GM04503 (cell line): Measurements from ENCODE around the gene TRIM10.

ENCODE experiments used
- DNase-seq: peaks from one replicate; pipeline ENCODE4 v3.0.0-alpha.2; 2012; ENCODE audit warnings: low read depth

TRIM10 gene, protein sequence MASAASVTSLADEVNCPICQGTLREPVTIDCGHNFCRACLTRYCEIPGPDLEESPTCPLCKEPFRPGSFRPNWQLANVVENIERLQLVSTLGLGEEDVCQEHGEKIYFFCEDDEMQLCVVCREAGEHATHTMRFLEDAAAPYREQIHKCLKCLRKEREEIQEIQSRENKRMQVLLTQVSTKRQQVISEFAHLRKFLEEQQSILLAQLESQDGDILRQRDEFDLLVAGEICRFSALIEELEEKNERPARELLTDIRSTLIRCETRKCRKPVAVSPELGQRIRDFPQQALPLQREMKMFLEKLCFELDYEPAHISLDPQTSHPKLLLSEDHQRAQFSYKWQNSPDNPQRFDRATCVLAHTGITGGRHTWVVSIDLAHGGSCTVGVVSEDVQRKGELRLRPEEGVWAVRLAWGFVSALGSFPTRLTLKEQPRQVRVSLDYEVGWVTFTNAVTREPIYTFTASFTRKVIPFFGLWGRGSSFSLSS

DNA sequence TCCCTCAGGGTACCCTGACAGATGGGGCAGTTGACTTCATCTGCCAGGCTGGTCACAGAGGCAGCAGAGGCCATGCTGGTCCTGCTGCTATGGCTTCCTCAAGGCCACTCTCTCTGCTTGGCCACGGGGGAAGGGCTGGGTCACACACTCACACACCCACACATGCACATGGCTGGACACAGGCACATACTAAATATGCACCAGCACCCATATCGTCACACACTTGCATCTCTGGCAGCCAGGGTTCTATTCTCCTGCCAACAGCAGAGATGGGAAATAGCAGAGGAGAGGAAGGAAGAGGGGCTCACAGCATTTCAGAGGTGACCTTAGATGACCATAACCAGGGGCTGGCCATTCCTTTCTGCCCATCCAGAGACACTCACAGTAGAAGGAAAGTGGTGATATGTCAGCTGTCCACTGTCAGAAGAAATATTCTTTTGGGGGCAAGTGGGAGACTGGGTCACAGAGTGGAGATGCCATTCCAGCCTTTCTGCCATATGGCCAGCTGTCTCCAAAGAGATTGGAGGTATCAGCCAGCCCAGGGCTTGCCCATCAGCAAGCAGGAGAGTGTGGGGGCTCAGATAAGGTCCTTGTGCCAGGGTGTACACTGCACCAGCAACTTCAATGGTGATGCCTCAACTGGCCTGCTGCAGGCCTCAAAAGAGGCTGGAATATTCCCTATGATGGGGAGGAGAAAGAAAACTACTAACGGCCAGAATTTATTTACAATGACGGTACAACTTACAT, at the start of gene TRIM10:
TRIM10 (minus strand) TSS at position 427 of the 747 bp plus-strand sequence; CDS start at position 74, 353 bp downstream.
- DNase-seq, result no peak

DNA sequence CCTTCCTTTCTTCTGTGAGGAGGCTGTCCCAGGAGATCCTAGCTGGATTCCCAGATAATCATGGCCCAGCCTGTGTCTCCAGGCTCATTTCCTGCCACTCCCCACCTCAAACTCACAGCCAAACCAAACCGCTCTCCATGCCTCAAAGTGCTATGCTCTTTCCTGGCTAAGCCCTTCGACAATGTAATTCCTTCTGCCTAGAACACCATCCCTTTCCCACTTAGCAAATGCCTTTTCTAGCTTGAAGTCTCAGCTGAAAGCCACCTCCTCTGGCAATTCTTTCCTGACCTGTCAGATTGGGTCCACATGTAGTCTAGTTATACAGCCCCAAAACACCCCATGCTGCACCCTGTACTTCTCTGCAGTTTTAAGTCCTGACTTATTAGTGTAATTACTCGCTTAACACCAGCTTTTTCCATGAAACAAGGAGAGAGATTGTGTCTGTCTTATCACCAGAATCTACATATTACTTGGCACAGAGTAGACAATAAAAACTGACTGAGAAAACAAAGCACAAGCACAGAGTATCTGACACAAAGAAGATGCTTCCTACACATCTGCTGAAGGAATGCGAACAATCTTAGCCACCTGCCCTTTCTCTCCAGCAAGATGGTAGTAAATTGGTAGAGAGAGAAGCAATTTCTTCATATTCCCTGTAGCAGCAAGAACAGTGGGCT, 46.7 kb upstream of the TRIM10 start:
- no peak for DNase-seq

DNA sequence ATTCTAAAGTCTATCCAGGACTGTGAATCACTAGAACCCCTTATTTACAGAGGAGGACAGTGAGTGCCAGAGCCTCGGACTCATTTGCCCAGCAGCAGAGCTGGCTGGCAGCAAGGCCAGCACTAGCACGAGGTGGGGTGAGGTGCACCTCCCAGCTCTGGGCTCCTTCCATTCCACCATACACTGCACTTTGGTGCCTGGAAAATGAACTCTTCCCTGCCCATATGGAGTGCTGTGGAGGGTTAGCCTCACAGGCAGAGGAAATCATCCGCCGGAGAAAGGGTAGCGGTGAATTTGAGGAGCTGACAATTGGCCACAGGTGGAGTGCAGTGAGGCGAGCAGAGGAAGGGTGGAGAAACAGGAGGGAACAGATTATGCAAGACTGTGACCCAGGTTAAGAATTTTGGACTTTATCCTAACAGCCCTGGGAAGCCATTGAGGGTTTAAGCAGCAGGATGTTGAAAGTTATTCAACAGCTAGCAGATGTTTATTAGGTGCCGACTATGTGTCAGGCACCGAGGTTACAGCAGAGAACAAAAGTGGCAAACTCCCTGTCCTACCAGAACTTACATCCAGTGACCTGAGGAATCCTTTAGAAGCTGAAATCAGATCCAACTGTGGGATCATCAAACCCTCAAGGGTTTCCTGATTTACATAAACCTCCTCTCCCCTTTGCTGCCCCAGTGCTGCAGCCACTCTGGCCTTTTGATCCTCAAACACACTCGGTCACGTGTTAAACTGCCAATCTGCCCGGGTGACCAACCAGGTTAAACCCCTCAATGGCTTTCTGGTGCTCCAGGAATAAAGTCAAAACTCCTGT, 46.0 kb upstream of the TRIM10 start:
- DNase-seq, result peak; percentile 39

DNA sequence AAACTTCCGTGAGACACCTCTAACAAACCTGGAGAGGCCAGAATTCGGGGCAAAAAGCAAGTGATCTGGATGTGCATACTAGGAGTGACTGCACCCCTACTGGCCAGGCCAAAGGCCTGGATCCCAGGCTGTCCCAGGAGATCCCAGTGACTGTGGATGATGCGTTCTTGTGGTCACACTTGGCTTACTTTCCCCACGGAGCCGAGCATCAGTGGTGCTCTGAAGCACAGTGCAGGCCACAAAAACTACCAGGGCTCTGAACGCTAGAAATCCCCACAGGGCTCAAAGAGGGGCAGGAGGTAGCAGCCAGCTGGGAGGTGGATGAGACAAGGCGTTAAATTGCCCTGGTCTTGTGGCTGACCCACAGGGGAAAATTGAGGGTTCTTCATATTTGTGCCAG, 45.1 kb upstream of the TRIM10 start:
- DNase-seq, result no peak

DNA sequence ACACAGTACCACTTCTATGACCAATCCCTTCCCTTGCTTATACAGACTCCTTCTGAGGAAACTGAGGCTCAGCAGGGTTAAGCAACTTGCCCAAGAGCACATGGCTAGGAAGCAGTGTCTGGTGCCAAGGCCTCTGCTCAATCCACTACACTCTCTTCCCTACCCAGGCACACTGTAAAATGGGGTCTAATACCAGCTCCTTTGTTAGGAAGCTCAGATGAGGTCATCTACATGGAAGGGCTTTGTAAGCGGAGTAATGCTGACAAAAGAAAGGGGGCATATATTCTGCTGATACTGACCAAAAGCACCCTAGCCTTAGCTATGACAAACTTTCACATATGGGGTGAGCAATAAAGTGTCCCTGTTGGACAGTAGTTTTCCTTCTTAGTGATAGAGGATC, 43.1 kb upstream of the TRIM10 start:
- DNase-seq, result no peak

DNA sequence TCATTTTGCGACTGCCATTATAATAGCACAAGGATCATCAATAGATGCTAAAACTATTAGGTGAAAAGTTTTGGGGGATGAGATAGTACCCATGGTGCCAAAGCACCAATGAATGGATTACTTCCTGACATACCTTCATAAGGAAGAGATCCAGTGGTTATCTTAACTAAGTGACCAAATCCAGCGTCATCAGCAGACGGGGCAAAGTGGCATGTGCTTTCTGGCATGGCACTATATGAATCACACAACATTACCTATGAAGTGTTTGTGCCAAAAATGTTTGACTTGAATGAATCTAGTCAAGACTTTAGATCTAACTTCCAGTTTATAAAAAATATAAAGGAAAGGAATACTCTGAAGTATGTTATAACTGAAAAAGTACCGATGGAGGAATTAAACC, 41.4 kb upstream of the TRIM10 start:
- DNase-seq, result no peak

DNA sequence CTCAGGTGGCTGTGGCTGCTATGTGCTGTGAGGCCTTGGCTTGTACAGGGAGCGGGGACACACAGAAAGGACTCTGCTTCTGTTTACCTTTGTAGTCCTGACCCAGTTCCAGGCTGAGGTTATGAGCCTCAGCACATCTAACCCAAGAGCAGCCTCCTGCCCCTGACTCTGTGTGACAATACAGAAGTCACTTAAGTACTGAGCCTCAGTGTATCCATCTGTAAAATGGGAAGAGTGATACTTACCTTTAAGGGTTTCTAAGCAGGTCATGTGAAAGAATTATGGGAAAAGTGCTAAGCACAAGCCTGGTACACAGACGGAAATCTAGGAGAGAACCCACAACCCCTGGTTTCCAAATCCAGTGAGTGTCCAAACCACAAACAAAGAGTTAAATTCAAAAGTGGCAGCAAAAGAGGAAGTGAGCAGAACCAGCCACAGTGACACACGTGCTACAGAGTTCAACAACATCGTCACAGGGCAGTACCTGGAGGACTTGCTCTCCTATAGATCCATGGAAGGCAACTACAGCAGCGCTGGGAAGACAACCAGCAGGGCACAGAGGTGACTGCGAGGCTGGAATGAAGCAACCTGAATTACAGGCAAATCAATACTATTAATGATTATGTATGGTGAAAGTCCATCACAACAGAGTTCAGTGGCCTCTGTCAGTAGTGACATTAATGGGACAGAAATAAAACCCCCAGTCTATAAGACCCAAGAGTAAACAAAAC, 39.7 kb upstream of the TRIM10 start:
- DNase-seq, result no peak

DNA sequence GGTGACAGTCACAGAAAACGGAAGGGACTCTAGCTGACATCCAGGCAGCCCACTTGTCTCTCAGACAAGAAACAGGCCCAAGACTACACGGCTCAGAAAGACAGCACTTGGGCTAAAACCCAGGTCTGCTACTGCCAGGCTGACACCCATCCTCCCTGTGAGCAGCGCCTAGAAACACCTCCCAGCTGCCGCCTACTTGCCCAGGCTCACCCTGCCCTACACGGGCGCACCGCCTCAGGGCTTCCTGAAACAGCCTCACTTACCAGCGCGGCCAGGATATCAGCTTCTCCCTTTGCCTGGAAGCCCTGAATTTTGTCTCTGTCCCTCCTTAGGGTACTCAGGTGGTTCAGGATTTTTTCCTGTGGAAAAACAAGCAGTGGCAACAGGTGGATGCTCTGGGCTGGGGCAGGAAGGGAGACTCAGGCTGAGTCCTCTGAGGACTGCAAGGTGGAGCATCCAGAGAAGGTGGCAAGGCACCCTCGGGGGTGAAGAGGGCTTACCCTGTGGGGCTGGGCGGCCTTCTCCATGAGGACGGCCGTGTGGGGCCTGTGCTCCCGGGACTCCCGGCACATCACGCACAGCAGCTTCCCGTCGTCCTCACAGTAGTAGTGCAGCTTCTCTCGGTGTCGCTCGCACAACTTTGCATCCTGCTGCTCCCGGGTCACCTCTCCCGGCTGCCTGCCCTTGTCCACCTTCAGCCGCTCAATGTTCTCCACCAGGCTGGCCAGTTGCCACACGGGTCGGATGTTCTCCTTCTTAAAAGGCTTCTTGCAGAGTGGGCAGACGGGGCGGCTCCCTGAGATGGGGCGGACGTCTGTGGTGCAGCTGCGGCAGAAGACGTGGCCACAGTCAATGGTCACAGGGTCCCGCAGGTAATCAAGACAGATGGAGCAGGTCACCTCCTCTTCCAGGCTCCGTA, 37.4 kb upstream of the TRIM10 start:
- no peak for DNase-seq

DNA sequence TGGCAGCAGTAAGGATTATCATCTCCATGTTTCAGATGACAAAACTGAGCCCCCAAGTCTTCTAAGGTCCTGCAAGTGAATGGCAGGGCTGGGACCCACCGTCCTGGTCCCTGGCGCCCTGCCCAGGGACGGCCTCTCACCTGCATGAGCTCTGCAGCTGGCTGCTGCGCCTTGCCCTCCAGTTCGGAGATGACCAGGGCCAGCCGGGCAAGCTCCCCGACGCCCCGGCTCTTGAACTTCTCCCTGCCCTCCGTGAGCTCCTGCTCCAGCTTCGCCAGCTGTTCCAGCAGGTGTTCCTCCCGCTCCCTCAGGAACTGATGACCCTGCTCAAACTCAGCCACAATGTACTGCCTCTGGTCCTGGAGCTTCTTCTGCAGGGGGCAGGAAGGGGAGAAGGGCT, 35.4 kb upstream of the TRIM10 start:
- no peak for DNase-seq

DNA sequence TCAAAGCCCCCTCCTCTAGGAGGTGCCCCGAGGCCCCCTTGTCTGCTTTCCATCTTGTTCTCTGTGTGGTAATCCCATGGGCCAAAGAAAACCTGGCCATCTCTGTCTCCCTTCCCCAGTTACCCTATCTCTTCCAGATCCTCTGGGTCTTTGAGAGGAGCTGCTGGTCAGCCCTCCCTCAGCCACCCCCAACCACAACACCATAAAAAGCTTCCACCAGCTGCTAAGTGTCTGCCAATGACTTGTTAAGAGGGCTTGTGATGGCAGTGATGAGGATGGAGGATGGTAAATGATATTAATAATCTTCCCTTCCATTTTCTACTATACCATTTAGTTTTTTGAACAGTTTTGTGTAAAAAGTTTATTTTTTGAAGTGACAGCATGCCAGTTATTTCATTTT, 34.9 kb upstream of the TRIM10 start:
- DNase-seq, result no peak

DNA sequence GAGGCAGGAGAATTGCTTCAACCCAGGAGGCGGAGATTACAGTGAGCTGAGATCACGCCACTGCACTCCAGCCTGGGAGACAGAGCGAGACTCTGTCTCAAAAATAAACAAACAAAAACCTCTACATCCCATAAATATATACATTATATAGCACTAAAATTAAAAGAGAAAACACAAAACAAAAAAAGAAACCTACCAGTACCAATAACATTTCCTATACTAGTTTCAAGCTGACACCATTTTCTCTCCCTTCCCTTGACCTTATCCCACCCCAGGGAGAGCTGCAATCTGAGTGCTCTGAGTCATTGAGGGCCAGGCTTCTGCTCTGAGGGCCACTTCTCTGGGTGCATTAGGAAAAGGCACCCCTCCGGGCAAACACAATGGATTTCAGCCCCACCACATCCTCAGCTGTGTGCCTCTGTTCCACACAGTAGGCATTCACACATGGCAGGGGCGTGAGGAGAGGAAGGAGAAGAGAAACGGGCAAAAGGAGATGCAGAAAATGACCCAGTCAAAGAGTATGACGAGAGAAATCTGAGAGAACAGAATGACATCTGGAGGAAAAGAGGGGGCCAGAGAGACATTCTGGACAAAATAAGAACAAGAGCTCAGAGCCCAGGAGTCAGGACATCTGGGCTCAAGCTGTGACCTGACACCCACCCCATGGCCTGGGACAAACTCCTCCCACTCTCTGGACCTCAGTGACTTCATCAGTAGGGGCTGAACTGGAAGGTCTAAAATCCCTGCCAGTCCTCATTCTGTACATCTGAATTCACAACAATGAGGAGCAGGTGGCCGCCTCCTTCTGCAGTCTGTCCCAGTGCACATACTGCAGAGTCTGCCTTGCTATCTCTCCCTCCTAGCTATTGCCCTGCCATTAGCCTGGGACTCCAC, 34.0 kb upstream of the TRIM10 start:
- DNase-seq, result no peak

DNA sequence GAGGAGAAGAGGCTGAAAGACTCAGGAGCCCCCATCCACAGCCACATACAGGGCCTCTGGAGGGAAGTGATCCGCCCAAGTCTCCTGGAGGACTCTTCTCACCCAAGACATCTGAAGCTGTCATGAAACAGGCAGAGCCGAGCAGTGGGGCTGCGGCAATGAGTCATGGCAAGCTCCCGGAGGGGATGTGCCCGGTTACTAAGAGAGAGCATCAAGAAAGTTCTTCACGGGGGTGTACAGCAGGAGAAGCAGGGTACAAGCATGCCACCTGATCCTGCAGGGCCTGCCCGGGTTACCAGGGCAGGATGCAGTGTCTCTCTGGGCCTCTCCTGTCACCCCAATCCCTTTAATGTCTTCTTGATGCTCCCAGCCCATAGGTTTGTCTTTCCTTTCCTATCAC, 31.1 kb upstream of the TRIM10 start:
- no peak for DNase-seq

DNA sequence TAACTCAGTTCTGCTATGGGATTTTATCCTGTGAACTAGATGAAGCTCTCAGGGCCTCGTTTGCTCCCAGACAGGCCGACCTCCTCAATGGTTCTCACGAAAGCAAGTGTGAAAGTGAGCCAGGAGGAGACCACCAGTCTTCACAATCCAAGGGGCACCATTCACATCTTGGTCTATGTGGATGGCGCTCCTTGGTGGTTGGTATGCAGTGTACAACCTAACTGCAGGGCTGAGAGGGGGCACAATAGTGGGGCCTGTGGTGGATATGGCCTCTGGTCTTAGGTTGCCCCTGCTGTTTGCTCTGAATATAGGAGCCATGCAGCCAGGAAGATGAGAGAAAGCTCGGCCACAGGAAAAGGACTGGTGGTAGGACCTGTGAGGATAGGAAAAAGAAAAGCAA, 27.5 kb upstream of the TRIM10 start:
- no peak for DNase-seq

DNA sequence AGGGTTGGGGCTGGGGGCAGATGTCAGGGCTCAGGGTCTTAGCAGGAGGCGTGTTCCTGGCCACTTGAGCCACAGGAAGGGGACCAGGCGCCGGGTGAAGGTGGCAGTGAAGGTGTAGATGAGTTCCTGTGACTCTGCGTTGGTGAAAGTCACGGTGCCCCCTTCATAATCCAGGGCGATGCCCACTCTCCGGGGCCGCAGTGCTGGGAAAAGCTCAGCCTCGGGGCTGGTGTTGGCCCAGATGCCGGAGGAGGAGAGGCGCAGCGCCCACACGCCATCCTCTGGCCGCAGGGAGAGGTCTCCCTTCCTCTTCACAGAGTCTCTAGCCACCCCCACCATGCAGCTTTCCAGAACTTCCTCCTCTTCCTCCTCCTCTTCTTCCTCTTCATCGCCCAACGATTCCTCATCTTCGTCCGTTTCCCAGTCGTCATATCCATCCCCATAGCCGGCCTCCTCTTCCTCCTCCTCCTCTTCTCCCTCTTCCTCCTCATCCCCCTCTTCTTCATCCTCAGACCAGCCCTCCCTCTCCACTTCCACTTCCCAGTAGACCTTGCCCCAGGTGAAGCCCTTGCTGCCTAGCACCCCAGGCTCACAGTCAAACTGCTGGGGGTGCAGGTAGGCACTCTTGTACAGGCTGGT, 25.0 kb upstream of the TRIM10 start:
- DNase-seq, result no peak

DNA sequence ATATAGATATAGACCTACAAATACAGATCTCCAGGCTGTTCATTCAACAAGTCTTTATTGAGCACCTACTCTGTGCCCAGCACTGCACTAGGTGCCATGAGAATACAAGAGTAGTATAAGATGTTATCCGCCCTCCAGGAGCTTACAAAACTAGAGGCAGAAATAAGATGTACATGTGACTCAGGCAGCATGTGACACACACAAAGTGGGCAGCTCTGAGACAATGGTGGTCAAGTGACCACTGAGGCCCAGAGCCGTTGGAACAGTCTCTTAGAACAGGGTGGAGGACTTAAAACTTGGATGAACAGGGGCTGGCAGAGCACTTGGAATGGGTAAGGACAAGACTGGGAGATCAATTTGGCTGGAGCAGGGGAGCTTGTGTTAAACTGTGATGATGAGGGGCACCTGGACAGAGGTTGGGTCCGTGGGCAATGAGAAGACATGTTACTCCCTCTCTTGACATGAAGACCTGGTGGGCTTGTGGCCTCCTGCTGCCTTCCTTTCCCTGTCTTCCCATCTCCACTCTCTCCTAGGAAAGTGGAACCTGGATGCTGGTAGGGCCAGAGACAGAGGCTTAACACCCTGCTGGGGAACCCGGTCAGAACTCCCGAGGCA, 23.5 kb upstream of the TRIM10 start:
- no peak for DNase-seq

DNA sequence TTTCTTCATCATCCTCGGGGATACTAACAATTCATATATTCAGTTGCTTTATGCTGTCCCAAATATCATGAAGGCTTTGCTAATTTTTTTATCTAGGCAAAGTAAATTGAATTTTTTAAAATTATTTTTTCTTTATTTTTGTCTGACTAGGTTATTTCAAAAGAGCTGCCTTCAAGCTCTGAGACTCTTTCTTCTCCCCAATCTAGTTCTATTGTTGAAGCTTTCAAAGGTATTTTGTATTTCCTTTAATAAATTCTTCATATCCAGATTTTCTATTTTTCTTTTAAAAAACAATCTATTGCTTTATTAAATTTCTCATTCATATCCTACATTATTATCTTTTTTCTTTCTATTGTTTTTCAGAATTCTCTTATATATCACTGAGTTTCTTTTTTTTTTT, 19.1 kb upstream of the TRIM10 start:
- no peak for DNase-seq

DNA sequence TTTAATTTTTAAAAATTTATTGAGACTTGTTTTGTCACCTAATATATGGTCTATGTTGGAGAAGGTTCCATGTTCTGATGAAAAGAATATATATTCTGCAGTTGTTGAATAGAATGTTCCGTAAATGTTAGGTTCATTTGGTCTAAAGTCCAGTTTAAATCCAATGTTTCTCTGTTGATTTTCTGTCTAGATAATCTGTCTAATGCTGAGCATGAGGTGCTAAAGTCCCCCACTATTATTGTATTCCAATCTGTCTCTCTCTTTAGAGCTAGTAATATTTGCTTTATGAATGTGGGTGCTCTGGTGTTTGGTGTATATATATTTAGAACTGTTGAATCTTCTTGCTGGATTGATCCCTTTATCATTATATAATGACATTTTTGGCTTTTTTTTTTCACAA, 17.8 kb upstream of the TRIM10 start:
- DNase-seq, result no peak

DNA sequence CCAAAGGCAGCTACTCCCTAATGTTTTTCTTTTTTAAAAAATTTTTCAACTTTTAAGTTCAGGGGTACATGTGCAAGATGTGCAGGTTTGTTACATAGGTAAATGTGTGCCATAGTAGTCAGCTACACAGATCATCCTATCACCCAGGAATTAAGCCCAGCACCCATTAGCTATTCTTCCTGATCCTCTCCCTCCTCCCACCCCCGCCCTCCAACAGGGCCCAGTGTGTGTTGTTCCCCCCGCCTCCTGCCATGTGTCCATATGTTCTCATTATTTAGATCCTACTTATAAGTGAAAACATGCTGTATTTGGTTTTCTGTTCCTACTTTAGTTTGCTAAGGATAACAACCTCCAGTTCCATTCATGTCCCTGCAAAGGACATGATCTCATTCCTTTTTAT, 14.8 kb upstream of the TRIM10 start:
- DNase-seq, result no peak
